Suprapubic skin (tissue), 4 donors: ENCODE results near the gene HIVEP2.

Experiments
- CTCF ChIP-seq, 2 donors: fragments of 200-600 bp in 1 of 2; fragments of 450-650 bp in 1 of 2; sonication (generic) in 1 of 2; IDR thresholded peaks; one replicate each; pipeline ENCODE4 v1.5.1; 2016 to 2019; ENCODE audit warnings: antibody characterized with exemption in 2 of 2, mild to moderate bottlenecking in 1 of 2, moderate library complexity in 1 of 2
- POLR2A ChIP-seq, 2 donors: fragments of 450-650 bp; IDR thresholded peaks; one replicate each; pipeline ENCODE4 v1.6.1; 2017; ENCODE audit warnings: antibody characterized with exemption in 2 of 2, mild to moderate bottlenecking in 2 of 2, moderate library complexity in 2 of 2
- POLR2AphosphoS5 ChIP-seq, 3 donors: sonication (generic); formaldehyde crosslinking; IDR thresholded peaks; one replicate each; pipeline ENCODE4 v1.6.1; 2017; ENCODE audit warnings: antibody characterized with exemption in 3 of 3

GRCh38 chr6:142867355-142867801 lies 77.6 kb downstream of the HIVEP2 start:
- no peak for TF ChIP-seq CTCF (IDR thresholded peaks at IDR 0.05)
- TF ChIP-seq POLR2AphosphoS5 (IDR thresholded peaks at IDR 0.05): no peak
- TF ChIP-seq POLR2A (IDR thresholded peaks at IDR 0.05): no peak
